ENCODE results near the gene OR4D11. TPM values are rescaled to one million over a fixed set of nuclear protein-coding genes. Genes with fewer than 3 reads are reported as not detected.

Gene OR4D11
- total RNA-seq: not detected

DNA sequence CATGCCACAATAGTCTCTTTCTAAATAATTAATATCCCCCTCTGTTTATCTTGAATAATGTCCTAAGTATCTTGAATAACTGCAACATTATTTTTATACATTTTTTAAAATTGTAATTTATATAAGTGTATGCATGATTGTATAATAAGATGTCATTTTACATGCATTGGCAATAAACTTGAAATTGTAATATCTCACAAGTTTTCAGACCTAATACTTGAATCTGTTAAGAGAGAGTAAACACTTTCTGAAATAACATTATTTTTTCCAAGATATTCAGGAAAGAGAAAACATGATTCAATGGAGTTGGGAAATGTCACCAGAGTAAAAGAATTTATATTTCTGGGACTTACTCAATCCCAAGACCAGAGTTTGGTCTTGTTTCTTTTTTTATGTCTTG lies at the start of gene OR4D11:
TSS of gene OR4D11 (plus strand) at position 301 of the 400 bp plus-strand sequence. CDS start at position 301, 0 bp downstream.
- no peak for TF ChIP-seq POLR2A (IDR thresholded peaks at IDR 0.05)
- TF ChIP-seq, protein P1, sequence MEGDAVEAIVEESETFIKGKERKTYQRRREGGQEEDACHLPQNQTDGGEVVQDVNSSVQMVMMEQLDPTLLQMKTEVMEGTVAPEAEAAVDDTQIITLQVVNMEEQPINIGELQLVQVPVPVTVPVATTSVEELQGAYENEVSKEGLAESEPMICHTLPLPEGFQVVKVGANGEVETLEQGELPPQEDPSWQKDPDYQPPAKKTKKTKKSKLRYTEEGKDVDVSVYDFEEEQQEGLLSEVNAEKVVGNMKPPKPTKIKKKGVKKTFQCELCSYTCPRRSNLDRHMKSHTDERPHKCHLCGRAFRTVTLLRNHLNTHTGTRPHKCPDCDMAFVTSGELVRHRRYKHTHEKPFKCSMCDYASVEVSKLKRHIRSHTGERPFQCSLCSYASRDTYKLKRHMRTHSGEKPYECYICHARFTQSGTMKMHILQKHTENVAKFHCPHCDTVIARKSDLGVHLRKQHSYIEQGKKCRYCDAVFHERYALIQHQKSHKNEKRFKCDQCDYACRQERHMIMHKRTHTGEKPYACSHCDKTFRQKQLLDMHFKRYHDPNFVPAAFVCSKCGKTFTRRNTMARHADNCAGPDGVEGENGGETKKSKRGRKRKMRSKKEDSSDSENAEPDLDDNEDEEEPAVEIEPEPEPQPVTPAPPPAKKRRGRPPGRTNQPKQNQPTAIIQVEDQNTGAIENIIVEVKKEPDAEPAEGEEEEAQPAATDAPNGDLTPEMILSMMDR (IDR thresholded peaks at IDR 0.05): no peak
- Histone ChIP-seq H3K27ac (no peak within 1 kb of the TSS), H3K4me3 (no peak within 1 kb of the TSS), H3K4me1 (no peaks in the 10 kb centered on the region), H3K36me3 (replicated peaks in 1 of 2; ENCODE audit: insufficient read depth in 1 of 2, low read depth in 2 of 2) (no peaks in the 10 kb centered on the region), H3K27me3 (no peaks in the 10 kb centered on the region), H3K9me3 (no peaks in the 10 kb centered on the region)
- intact Hi-C loops (cut with DNase I): no loop called here
- ATAC-seq (no peak), DNase-seq (no peak)

DNA sequence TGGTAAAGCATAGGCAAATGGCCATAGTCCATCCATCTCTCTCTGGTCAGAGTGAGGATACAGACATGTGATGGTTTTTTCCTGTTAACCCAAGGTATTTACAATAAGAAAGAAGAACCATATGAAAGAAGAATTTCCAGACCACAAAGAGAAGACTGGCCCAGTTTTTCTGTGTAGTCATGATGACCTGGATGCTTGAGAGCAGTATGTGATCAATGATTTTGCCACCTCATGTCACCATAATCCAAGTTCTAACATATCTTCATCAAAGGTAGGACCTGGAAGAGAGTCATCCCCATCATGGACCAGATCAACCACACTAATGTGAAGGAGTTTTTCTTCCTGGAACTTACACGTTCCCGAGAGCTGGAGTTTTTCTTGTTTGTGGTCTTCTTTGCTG lies 46.7 kb upstream of the OR4D11 start, which contains the start of gene OR4D6:
TSS of gene OR4D6 (plus strand) at position 301 of the 400 bp plus-strand sequence. CDS start at position 301, 0 bp downstream.
- no peak for ATAC-seq

DNA sequence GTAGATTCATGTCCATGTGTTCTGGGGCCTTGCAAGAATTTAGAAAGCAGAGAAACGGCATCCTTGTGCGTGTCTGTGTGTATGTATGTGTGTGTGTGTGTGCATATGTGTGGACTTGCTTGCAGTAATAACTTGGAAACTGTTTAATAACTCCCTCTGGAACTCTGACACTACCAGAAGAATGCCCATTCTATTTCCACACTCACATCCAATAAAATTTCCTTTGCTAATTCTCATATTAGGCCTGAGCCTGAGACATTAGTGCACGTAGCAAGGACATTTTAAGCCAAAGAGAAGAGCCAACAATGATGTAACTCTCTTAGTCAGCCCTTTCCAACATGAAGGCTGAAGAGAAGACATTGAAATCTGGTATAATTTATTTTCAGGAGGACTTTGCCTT lies 43.5 kb upstream of the OR4D11 start:
- TF ChIP-seq, protein P1 (IDR thresholded peaks at IDR 0.05): no peak
- no peak for TF ChIP-seq POLR2A (IDR thresholded peaks at IDR 0.05)
- 87 to 88% methylated on average over 3 of the region's 3 CpGs for WGBS, 2 donors
- no peaks in the 10 kb centered on the region for H3K27me3 ChIP-seq
- H3K4me1 ChIP-seq: no peaks in the 10 kb centered on the region
- DNase-seq (no peak), ATAC-seq (no peak)
- H3K4me3 ChIP-seq: no peak overlapping the region
- intact Hi-C loops (cut with DNase I): no loop called here
- no peaks in the 10 kb centered on the region for H3K9me3 ChIP-seq
- H3K27ac ChIP-seq: no peak overlapping the region
- no peaks in the 10 kb centered on the region for H3K36me3 ChIP-seq (replicated peaks in 1 of 2; ENCODE audit: insufficient read depth in 1 of 2, low read depth in 2 of 2)

More for the DNA sequence above, 46.7 kb upstream of the OR4D11 start, which contains the start of gene OR4D6:
- TF ChIP-seq POLR2A (IDR thresholded peaks at IDR 0.05): no peak
- TF ChIP-seq, protein P1 (IDR thresholded peaks at IDR 0.05): no peak
- H3K4me3 ChIP-seq: no peak within 1 kb of the TSS
- no peaks in the 10 kb centered on the region for H3K27me3 ChIP-seq
- H3K4me1 ChIP-seq: no peaks in the 10 kb centered on the region
- WGBS, 2 donors: 58 to 73% methylated on average over 2 of the region's 2 CpGs
- no peaks in the 10 kb centered on the region for H3K36me3 ChIP-seq (replicated peaks in 1 of 2; ENCODE audit: insufficient read depth in 1 of 2, low read depth in 2 of 2)
- intact Hi-C loops (cut with DNase I): no loop called here
- H3K27ac ChIP-seq: no peak within 1 kb of the TSS
- no peak for DNase-seq
- H3K9me3 ChIP-seq: no peaks in the 10 kb centered on the region

DNA sequence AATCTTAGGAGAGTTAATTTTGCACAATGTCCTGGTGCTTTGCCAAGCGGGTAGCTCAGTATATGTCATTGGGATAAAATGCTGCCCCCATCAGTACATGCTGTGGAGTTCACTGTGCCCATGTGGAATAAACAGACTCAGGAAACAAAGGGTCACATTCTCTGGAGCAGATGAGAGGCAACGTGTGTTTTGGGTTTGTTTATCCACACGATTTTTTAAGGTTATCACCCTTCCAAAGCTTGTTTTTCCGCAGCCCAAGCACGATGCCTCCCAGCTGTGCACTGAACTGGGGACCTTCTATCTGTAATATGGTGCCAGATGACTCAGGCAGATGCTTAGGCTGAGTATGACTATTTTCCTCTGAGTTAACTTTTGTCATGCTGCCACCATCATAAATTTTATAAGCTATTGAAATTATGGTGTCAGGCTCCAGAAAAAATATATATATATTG lies 40.2 kb upstream of the OR4D11 start:
- intact Hi-C loops (cut with DNase I): no loop called here
- Histone ChIP-seq H3K27ac (no peak overlapping the region), H3K9me3 (no peaks in the 10 kb centered on the region), H3K36me3 (replicated peaks in 1 of 2; ENCODE audit: insufficient read depth in 1 of 2, low read depth in 2 of 2) (no peaks in the 10 kb centered on the region), H3K4me1 (no peaks in the 10 kb centered on the region), H3K4me3 (no peak overlapping the region), H3K27me3 (no peaks in the 10 kb centered on the region)
- no peak for ATAC-seq
- TF ChIP-seq, protein P1 (IDR thresholded peaks at IDR 0.05): no peak
- TF ChIP-seq POLR2A (IDR thresholded peaks at IDR 0.05): no peak
- DNase-seq: no peak
- 29 to 42% methylated on average over 5 of the region's 5 CpGs for WGBS, 2 donors

DNA sequence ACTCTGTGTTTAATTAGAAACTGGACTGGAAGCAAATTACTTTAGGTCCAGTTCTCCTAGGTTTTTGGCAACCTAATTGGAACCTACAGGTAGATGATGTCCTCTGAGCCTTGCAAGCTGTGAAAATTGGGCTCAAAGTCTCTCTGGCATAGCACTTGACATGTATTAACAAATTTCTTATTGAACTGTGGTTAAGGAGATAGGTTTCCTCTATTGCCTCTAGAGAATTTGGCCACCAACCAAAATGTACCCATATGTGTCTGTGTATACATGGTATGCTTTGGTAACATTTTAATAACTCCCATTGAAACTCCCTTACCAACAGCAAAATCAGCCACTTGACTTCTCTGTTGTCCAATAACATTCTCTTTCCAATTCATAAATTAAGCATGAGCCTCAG lies 30.4 kb upstream of the OR4D11 start, which contains the start of gene OR4D10:
TSS of gene OR4D10 (plus strand) at position 301 of the 400 bp plus-strand sequence. CDS start 4,115 bp downstream, outside the sequence.
- no peak within 1 kb of the TSS for H3K27ac ChIP-seq
- H3K36me3 ChIP-seq (replicated peaks in 1 of 2; ENCODE audit: insufficient read depth in 1 of 2, low read depth in 2 of 2): no peaks in the 10 kb centered on the region
- DNase-seq: no peak
- H3K9me3 ChIP-seq: no peaks in the 10 kb centered on the region
- no peaks in the 10 kb centered on the region for H3K27me3 ChIP-seq
- intact Hi-C loops (cut with DNase I): no loop called here
- no peak within 1 kb of the TSS for H3K4me3 ChIP-seq
- ATAC-seq: no peak
- TF ChIP-seq, protein P1 (IDR thresholded peaks at IDR 0.05): no peak
- no peak for TF ChIP-seq POLR2A (IDR thresholded peaks at IDR 0.05)
- H3K4me1 ChIP-seq: no peaks in the 10 kb centered on the region

All from body of pancreas (tissue), 4 donors.